Astrocyte (in vitro differentiated cells and primary cell): ENCODE data around the gene CNKSR3. TPM values are rescaled to one million over a fixed set of nuclear protein-coding genes. Genes with fewer than 3 reads are reported as not detected.

Source experiments
- DNase-seq: peaks from one replicate; pipeline ENCODE4 v3.0.0-alpha.2; 2010; ENCODE audit warnings: low read depth
- FAIRE-seq: peaks from 2 replicates; lab custom pipeline; 2011; peaks lifted over from hg19 to GRCh38; lab: Jason Lieb, UNC
- H2AFZ ChIP-seq: 2 replicates; pipeline ENCODE4 v1.6.0; 2012; ENCODE audit warnings: low read depth, low read length, inconsistent platforms
- H3K27ac ChIP-seq: 2 replicates; pipeline ENCODE4 v1.5.1; 2011; ENCODE audit warnings: low read depth, low read length, inconsistent platforms
- H3K27me3 ChIP-seq: 2 replicates; pipeline ENCODE4 v1.6.0; 2011; ENCODE audit warnings: low read length, inconsistent platforms; ENCODE audit not compliant: insufficient read depth
- H3K36me3 ChIP-seq: 2 replicates; pipeline ENCODE4 v1.5.1; 2011; ENCODE audit warnings: low read length, inconsistent platforms; ENCODE audit not compliant: insufficient read depth
- H3K4me1 ChIP-seq: 2 replicates; pipeline ENCODE4 v1.5.1; 2011; ENCODE audit warnings: low read length, inconsistent platforms; ENCODE audit not compliant: insufficient read depth
- H3K4me2 ChIP-seq: 2 replicates; pipeline ENCODE4 v1.6.0; 2012; ENCODE audit warnings: low read length, inconsistent platforms
- H3K4me3 ChIP-seq: 2 replicates; pipeline ENCODE4 v1.5.1; 2011; ENCODE audit warnings: low read depth, mild to moderate bottlenecking, low read length, inconsistent platforms; ENCODE audit not compliant: insufficient read depth
- H3K79me2 ChIP-seq: 2 replicates; pipeline ENCODE4 v1.6.0; 2012; ENCODE audit warnings: mild to moderate bottlenecking, low read length, inconsistent platforms; ENCODE audit not compliant: insufficient read depth
- H3K9ac ChIP-seq: 2 replicates; pipeline ENCODE4 v1.6.0; 2012; ENCODE audit warnings: mild to moderate bottlenecking, low read length, inconsistent platforms
- H3K9me3 ChIP-seq: 2 replicates; pipeline ENCODE4 v1.5.1; 2012; ENCODE audit warnings: low read depth, mild to moderate bottlenecking, low read length, inconsistent platforms; ENCODE audit not compliant: insufficient read depth
- H4K20me1 ChIP-seq: 2 replicates; pipeline ENCODE4 v1.6.0; 2012; ENCODE audit warnings: low read length, inconsistent platforms; ENCODE audit not compliant: insufficient read depth
- H3K27ac Mint-ChIP-seq: one replicate; pipeline ENCODE4 v1.8.0; 2021; ENCODE audit warnings: mild to moderate bottlenecking, mixed read lengths; ENCODE audit not compliant: unreplicated experiment
- H3K27me3 Mint-ChIP-seq: one replicate; pipeline ENCODE4 v1.8.0; 2021; ENCODE audit warnings: low read depth, mixed read lengths; ENCODE audit not compliant: unreplicated experiment
- H3K36me3 Mint-ChIP-seq: one replicate; pipeline ENCODE4 v1.8.0; 2021; ENCODE audit warnings: low read depth, mixed read lengths; ENCODE audit not compliant: unreplicated experiment
- H3K4me1 Mint-ChIP-seq: one replicate; pipeline ENCODE4 v1.8.0; 2021; ENCODE audit warnings: low read depth, mixed read lengths; ENCODE audit not compliant: unreplicated experiment
- H3K4me3 Mint-ChIP-seq: one replicate; pipeline ENCODE4 v1.8.0; 2021; ENCODE audit warnings: mild to moderate bottlenecking, moderate library complexity, mixed read lengths; ENCODE audit not compliant: unreplicated experiment
- H3K9me3 Mint-ChIP-seq: one replicate; pipeline ENCODE4 v1.8.0; 2021; ENCODE audit warnings: mild to moderate bottlenecking, mixed read lengths; ENCODE audit not compliant: unreplicated experiment
- CTCF ChIP-seq: IDR thresholded peaks from 2 replicates; pipeline ENCODE4 v1.5.1; 2011; ENCODE audit warnings: low read depth, mild to moderate bottlenecking, inconsistent platforms, low read length, moderate library complexity; ENCODE audit not compliant: insufficient read depth
- EZH2 ChIP-seq: IDR thresholded peaks from 2 replicates; pipeline ENCODE4 v1.6.1; 2012; ENCODE audit warnings: mild to moderate bottlenecking, low read length, inconsistent platforms; ENCODE audit not compliant: insufficient read depth
- total RNA-seq: library from RNA; stranded (reverse); gene quantifications from 2 replicates; pipeline ENCODE4 v1.2.1, GENCODE V29; 2021

CNKSR3 gene
- total RNA-seq, 1 donor from 2014 or later = 11.1 TPM

- no peaks in the 10 kb centered on the region for H3K36me3 ChIP-seq
- H3K4me1 ChIP-seq = peaks cover 3% of the 10 kb centered on the region
- Mint-ChIP-seq H3K27me3 (no peaks in the 10 kb centered on the region), H3K27ac (no peak overlapping the region), H3K9me3 (no peaks in the 10 kb centered on the region), H3K4me3 (no peak overlapping the region), H3K4me1 (peaks cover 3% of the 10 kb centered on the region), H3K36me3 (peaks cover 6% of the 10 kb centered on the region)
- TF ChIP-seq CTCF (no peak), EZH2 (no peak)
- no peak overlapping the region for H3K27ac ChIP-seq
- no peak overlapping the region for H3K4me2 ChIP-seq
- FAIRE-seq = no peak
- peaks cover 40% of the 10 kb centered on the region for H4K20me1 ChIP-seq
- H3K9me3 ChIP-seq = no peaks in the 10 kb centered on the region
- H3K79me2 ChIP-seq = peaks cover 38% of the 10 kb centered on the region
- no peak overlapping the region for H3K9ac ChIP-seq
- H3K27me3 ChIP-seq = no peaks in the 10 kb centered on the region
- no peak overlapping the region for H3K4me3 ChIP-seq
- no peak overlapping the region for H2AFZ ChIP-seq
- DNase-seq = no peak
Measured at GRCh38 chr6:154502553-154502952, 7.9 kb downstream of the CNKSR3 start.

- H3K27me3 ChIP-seq = no peaks in the 10 kb centered on the region
- Mint-ChIP-seq H3K27ac (no peak overlapping the region), H3K9me3 (no peaks in the 10 kb centered on the region), H3K4me3 (no peak overlapping the region), H3K27me3 (no peaks in the 10 kb centered on the region), H3K4me1 (peaks cover 3% of the 10 kb centered on the region), H3K36me3 (peaks cover 7% of the 10 kb centered on the region)
- H3K4me1 ChIP-seq = peaks cover 3% of the 10 kb centered on the region
- H3K4me2 ChIP-seq = no peak overlapping the region
- TF ChIP-seq EZH2 (no peak), CTCF (no peak)
- H3K9me3 ChIP-seq = no peaks in the 10 kb centered on the region
- H3K27ac ChIP-seq = no peak overlapping the region
- H4K20me1 ChIP-seq = peaks cover 34% of the 10 kb centered on the region
- peaks cover 29% of the 10 kb centered on the region for H3K79me2 ChIP-seq
- DNase-seq (no peak), FAIRE-seq (no peak)
- no peaks in the 10 kb centered on the region for H3K36me3 ChIP-seq
- no peak overlapping the region for H3K9ac ChIP-seq
- no peak overlapping the region for H3K4me3 ChIP-seq
- H2AFZ ChIP-seq = no peak overlapping the region
Measured at GRCh38 chr6:154501578-154501868, 9.0 kb downstream of the CNKSR3 start.

- no peaks in the 10 kb centered on the region for H3K27me3 ChIP-seq
- no peaks in the 10 kb centered on the region for H3K36me3 ChIP-seq
- Mint-ChIP-seq H3K36me3 (peaks cover 5% of the 10 kb centered on the region), H3K9me3 (no peaks in the 10 kb centered on the region), H3K4me1 (peaks cover 3% of the 10 kb centered on the region), H3K27ac (no peak overlapping the region), H3K27me3 (no peaks in the 10 kb centered on the region), H3K4me3 (no peak overlapping the region)
- peaks cover 23% of the 10 kb centered on the region for H3K79me2 ChIP-seq
- H2AFZ ChIP-seq = no peak overlapping the region
- no peak overlapping the region for H3K4me3 ChIP-seq
- peaks cover 3% of the 10 kb centered on the region for H3K4me1 ChIP-seq
- H3K9me3 ChIP-seq = no peaks in the 10 kb centered on the region
- H3K4me2 ChIP-seq = no peak overlapping the region
- FAIRE-seq (no peak), DNase-seq (no peak)
- no peak overlapping the region for H3K9ac ChIP-seq
- H4K20me1 ChIP-seq = peaks cover 29% of the 10 kb centered on the region
- TF ChIP-seq EZH2 = no peak
- TF ChIP-seq CTCF = peak; percentile 2
- H3K27ac ChIP-seq = no peak overlapping the region
Measured at GRCh38 chr6:154500769-154501577, 9.5 kb downstream of the CNKSR3 start.
